ENCODE data around the gene ACTN2.

The ACTN2 gene

DNA sequence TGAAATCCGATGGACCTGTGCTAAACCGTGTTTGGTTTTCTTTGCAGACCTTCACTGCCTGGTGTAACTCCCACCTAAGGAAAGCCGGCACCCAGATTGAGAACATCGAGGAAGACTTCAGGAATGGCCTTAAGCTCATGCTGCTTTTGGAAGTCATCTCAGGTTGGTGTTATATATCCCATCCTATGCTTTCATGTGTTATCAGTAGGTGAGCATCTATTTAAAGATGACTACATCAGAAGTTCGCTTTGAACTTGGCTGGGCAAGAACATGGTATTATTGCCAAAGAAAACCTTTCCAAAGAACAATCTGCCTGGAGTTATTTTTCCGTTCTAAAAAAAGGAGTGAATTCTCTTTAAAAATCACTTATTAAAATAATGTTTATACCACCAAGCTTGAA is 31.5 kb downstream of the ACTN2 start:
- Histone ChIP-seq H3K36me3 (ENCODE audit: control insufficient read depth, insufficient read depth, low read length) (peaks cover 2% of the 10 kb centered on the region), H3K4me1 (ENCODE audit: control insufficient read depth, insufficient read depth, low read length, poor library complexity, severe bottlenecking) (no peaks in the 10 kb centered on the region), H3K27ac (ENCODE audit: low read depth, low read length, severe bottlenecking) (no peak overlapping the region), H3K9me3 (ENCODE audit: control insufficient read depth, low read length) (peaks cover 3% of the 10 kb centered on the region), H3K4me3 (ENCODE audit: extremely low read depth, insufficient read depth, low read length, poor library complexity, severe bottlenecking) (no peak overlapping the region)
- 88 to 93% methylated on average over 3 to 4 of the region's 6 CpGs for WGBS, 2 experiments (ENCODE audit: insufficient coverage in 2 of 2)

DNA sequence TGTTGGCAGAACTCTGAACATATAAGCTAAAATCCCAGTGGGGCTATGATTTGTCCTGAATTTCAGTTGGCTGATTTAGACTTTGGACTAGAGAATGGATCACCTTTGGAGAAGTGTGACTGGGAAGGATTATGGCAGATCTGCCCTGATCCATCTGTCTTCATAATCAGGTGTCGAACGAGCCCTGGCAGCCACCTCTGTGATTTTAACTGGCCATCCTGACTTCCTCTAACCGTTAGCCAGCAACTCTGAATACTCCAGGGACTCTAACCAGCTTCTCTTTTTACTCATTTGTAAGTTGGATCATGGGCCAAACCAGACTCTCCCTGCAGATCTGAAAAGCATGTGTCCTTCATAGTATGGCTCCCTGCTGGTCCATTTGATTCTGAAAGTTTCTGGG is 32.0 kb downstream of the ACTN2 start:
- H3K36me3 ChIP-seq (ENCODE audit: control insufficient read depth, insufficient read depth, low read length) = peaks cover 5% of the 10 kb centered on the region
- H3K4me3 ChIP-seq (ENCODE audit: extremely low read depth, insufficient read depth, low read length, poor library complexity, severe bottlenecking) = no peak overlapping the region
- no peaks in the 10 kb centered on the region for H3K4me1 ChIP-seq (ENCODE audit: control insufficient read depth, insufficient read depth, low read length, poor library complexity, severe bottlenecking)
- H3K27ac ChIP-seq (ENCODE audit: low read depth, low read length, severe bottlenecking) = no peak overlapping the region
- 95 to 97% methylated on average over 3 of the region's 3 CpGs for WGBS, 2 experiments (ENCODE audit: insufficient coverage in 2 of 2)
- H3K9me3 ChIP-seq (ENCODE audit: control insufficient read depth, low read length) = peaks cover under 1% of the 10 kb centered on the region

DNA sequence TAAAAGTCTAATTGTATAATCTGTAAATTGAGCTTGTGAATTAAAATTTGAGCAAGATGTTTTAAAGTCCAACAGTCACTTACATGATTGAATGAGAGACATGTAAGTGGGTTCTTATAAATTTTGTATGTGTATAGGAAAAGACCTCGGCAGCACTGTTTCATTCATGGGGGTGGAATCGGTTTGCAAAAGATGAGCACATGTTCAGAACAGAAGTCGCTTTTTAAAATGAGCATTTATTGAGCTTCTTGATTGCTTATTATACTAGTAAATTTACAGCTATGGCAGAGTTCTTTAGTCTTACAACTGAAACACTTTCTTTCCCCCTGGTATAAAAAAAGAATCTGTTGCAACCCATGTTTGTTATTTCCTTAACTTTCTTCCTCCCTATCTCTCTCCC is 33.9 kb downstream of the ACTN2 start:
- 39% methylated on average over 2 of the region's 3 CpGs; no CpG with 5 or more reads in 1 of the 2 experiments for WGBS, 2 experiments (ENCODE audit: insufficient coverage in 2 of 2)
- no peak overlapping the region for H3K4me3 ChIP-seq (ENCODE audit: extremely low read depth, insufficient read depth, low read length, poor library complexity, severe bottlenecking)
- no peaks in the 10 kb centered on the region for H3K4me1 ChIP-seq (ENCODE audit: control insufficient read depth, insufficient read depth, low read length, poor library complexity, severe bottlenecking)
- no peaks in the 10 kb centered on the region for H3K9me3 ChIP-seq (ENCODE audit: control insufficient read depth, low read length)
- H3K27ac ChIP-seq (ENCODE audit: low read depth, low read length, severe bottlenecking) = no peak overlapping the region
- peaks cover 5% of the 10 kb centered on the region for H3K36me3 ChIP-seq (ENCODE audit: control insufficient read depth, insufficient read depth, low read length)

DNA sequence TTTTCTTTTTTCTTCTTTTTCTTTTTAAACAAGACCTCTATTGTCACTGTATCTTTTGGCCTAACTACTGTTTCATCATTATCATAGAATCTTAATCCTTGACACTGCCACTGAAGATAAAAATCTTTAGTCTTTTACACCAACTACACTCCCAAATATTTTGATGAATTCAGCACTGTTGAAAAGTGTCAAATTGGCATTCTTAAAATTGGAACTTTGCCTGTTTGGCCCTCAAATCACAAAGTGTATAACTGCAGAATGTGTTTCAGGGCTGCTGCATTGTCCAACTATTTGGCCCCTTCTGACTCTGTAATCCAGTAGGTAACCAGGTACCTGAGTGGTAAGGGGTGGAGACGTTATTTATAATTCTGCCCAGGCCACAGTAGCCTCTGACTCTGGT is 34.3 kb downstream of the ACTN2 start:
- Histone ChIP-seq H3K36me3 (ENCODE audit: control insufficient read depth, insufficient read depth, low read length) (peaks cover 5% of the 10 kb centered on the region), H3K27ac (ENCODE audit: low read depth, low read length, severe bottlenecking) (no peak overlapping the region), H3K4me1 (ENCODE audit: control insufficient read depth, insufficient read depth, low read length, poor library complexity, severe bottlenecking) (no peaks in the 10 kb centered on the region), H3K4me3 (ENCODE audit: extremely low read depth, insufficient read depth, low read length, poor library complexity, severe bottlenecking) (no peak overlapping the region), H3K9me3 (ENCODE audit: control insufficient read depth, low read length) (no peaks in the 10 kb centered on the region)
- WGBS, 2 experiments (ENCODE audit: insufficient coverage in 2 of 2) = no CpG with 5 or more reads among the region's 1 CpG

DNA sequence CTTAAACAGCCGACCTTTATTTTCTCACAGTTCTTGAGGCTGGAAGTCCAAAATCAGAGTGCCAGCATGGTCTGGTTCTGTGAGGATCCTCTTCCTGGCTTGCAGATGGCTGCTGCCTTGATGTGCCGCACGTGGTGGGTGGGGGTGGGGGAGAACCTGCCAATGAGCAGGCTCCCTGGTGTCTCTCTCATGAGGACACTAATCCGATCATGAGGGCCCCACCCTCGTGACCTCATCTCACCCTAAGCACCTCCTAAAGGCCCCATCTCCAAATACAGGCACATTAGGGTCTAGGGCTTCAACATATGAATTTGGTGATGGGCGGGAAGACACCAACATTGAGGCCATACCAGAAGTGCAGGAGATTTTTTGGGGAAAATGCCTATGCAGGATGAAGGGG is 37.8 kb downstream of the ACTN2 start:
- no peaks in the 10 kb centered on the region for H3K4me1 ChIP-seq (ENCODE audit: control insufficient read depth, insufficient read depth, low read length, poor library complexity, severe bottlenecking)
- no peak overlapping the region for H3K27ac ChIP-seq (ENCODE audit: low read depth, low read length, severe bottlenecking)
- H3K4me3 ChIP-seq (ENCODE audit: extremely low read depth, insufficient read depth, low read length, poor library complexity, severe bottlenecking) = no peak overlapping the region
- H3K36me3 ChIP-seq (ENCODE audit: control insufficient read depth, insufficient read depth, low read length) = peaks cover 5% of the 10 kb centered on the region
- no peaks in the 10 kb centered on the region for H3K9me3 ChIP-seq (ENCODE audit: control insufficient read depth, low read length)
- 94% methylated on average over 3 of the region's 6 CpGs; no CpG with 5 or more reads in 1 of the 2 experiments for WGBS, 2 experiments (ENCODE audit: insufficient coverage in 2 of 2)

DNA sequence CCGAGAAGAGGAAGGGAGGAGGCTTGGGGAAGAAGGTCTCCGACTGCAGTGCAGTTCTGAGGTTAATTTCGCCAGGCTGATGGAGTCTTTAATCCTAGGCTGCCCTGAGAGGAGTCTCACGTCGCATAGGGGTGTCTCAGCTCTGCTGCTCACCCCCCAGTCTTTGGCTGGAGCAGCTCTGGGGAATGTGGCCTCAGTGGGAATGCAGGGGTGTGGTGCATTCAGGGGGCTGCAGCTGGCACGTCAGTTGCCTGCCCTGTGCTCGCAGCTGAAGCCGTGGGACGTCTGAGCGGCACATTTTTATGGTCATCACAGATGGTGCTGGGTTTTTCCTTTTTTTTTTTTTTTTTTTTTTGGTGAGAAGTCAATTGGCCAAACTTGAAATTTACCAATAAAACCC is 38.2 kb downstream of the ACTN2 start:
- WGBS, 2 experiments (ENCODE audit: insufficient coverage in 2 of 2) = 88 to 93% methylated on average over 4 to 6 of the region's 10 CpGs
- Histone ChIP-seq H3K9me3 (ENCODE audit: control insufficient read depth, low read length) (no peaks in the 10 kb centered on the region), H3K4me3 (ENCODE audit: extremely low read depth, insufficient read depth, low read length, poor library complexity, severe bottlenecking) (no peak overlapping the region), H3K27ac (ENCODE audit: low read depth, low read length, severe bottlenecking) (no peak overlapping the region), H3K4me1 (ENCODE audit: control insufficient read depth, insufficient read depth, low read length, poor library complexity, severe bottlenecking) (no peaks in the 10 kb centered on the region), H3K36me3 (ENCODE audit: control insufficient read depth, insufficient read depth, low read length) (peaks cover 5% of the 10 kb centered on the region)

DNA sequence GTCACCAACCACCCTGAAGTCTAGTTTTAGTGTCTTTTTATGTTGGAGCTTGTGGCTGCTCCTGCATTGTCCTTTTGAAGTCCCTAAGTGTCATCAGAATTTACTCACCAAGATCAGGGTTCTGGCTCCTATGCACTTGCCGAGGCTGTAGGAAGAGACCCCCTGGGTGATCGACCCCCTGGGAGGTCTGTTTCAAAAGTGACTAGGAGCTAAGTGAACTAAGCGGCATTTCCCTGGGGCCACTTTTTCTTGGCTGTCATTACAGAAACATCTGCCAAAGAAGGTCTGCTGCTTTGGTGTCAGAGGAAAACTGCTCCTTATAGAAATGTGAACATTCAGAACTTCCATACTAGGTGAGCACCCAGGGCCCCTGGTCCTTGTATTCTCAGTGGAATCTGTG is 39.4 kb downstream of the ACTN2 start:
- peaks cover 5% of the 10 kb centered on the region for H3K36me3 ChIP-seq (ENCODE audit: control insufficient read depth, insufficient read depth, low read length)
- 92 to 100% methylated on average over 3 of the region's 3 CpGs for WGBS, 2 experiments (ENCODE audit: insufficient coverage in 2 of 2)
- H3K4me1 ChIP-seq (ENCODE audit: control insufficient read depth, insufficient read depth, low read length, poor library complexity, severe bottlenecking) = no peaks in the 10 kb centered on the region
- no peaks in the 10 kb centered on the region for H3K9me3 ChIP-seq (ENCODE audit: control insufficient read depth, low read length)
- H3K4me3 ChIP-seq (ENCODE audit: extremely low read depth, insufficient read depth, low read length, poor library complexity, severe bottlenecking) = no peak overlapping the region
- no peak overlapping the region for H3K27ac ChIP-seq (ENCODE audit: low read depth, low read length, severe bottlenecking)

DNA sequence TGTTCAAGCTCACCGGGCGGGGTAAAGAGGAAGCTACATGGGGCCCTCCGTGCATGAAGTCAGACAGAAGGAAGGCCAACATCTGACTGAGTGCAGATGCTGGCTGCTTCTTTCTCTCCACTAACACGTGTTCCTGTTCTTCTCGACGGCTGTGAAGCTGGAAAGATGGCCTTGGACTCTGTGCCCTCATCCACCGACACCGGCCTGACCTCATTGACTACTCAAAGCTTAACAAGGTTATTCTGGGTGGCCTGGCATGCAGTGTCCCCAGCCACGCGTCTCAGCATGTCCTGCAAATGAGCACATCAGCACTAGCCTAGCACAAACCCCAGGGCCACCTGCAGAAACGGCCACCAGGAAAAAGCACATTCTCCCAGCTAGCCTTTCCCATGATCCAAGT is 41.2 kb downstream of the ACTN2 start:
- H3K4me1 ChIP-seq (ENCODE audit: control insufficient read depth, insufficient read depth, low read length, poor library complexity, severe bottlenecking) = no peaks in the 10 kb centered on the region
- H3K36me3 ChIP-seq (ENCODE audit: control insufficient read depth, insufficient read depth, low read length) = peaks cover 3% of the 10 kb centered on the region
- WGBS, 2 experiments (ENCODE audit: insufficient coverage in 2 of 2) = 91 to 93% methylated on average over 11 of the region's 11 CpGs
- no peak overlapping the region for H3K4me3 ChIP-seq (ENCODE audit: extremely low read depth, insufficient read depth, low read length, poor library complexity, severe bottlenecking)
- no peak overlapping the region for H3K27ac ChIP-seq (ENCODE audit: low read depth, low read length, severe bottlenecking)
- no peaks in the 10 kb centered on the region for H3K9me3 ChIP-seq (ENCODE audit: control insufficient read depth, low read length)

DNA sequence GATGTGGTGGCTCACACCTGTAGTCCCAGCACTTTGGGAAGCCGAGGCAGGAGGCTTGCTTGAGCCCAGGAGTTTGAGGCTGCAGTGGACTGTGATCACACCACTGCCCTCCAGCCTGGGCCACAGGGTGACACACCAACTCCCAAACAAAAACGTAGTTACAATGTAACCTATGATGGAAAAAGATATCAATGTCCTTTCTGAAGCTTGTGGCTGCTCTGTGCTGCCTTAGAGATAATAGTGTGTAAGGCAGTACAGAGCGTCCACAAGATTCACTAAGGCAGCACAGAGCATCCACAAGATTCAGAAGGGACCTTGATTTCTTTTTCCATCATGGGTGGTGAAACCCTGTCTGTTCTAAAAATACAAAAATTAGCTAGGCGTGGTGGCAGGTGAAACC is 42.5 kb downstream of the ACTN2 start:
- Histone ChIP-seq H3K4me1 (ENCODE audit: control insufficient read depth, insufficient read depth, low read length, poor library complexity, severe bottlenecking) (no peaks in the 10 kb centered on the region), H3K9me3 (ENCODE audit: control insufficient read depth, low read length) (no peaks in the 10 kb centered on the region), H3K4me3 (ENCODE audit: extremely low read depth, insufficient read depth, low read length, poor library complexity, severe bottlenecking) (no peak overlapping the region), H3K36me3 (ENCODE audit: control insufficient read depth, insufficient read depth, low read length) (no peaks in the 10 kb centered on the region), H3K27ac (ENCODE audit: low read depth, low read length, severe bottlenecking) (no peak overlapping the region)
- WGBS, 2 experiments (ENCODE audit: insufficient coverage in 2 of 2) = 94 to 95% methylated on average over 3 to 4 of the region's 4 CpGs

DNA sequence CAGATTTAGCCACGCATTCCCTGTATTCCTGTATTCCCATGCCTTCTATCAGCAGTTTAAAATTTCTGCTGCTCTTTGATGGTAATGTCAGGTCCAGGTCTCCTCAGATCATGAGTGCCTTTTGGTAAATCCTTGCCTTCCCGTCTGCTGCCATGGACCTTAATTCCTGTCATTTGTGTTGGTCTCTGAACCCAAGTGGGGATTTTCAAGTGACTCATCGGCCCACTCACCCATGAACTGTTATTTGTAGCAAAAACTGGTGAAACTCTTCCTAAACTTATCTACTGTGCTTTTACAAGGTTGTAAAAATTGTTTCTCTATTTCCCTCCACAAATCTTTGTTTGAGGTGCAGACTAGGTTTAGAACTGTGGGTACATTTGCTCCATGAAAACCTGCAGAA is 47.4 kb downstream of the ACTN2 start:
- no peaks in the 10 kb centered on the region for H3K9me3 ChIP-seq (ENCODE audit: control insufficient read depth, low read length)
- 100% methylated on average over 2 of the region's 3 CpGs for WGBS, 2 experiments (ENCODE audit: insufficient coverage in 2 of 2)
- H3K4me1 ChIP-seq (ENCODE audit: control insufficient read depth, insufficient read depth, low read length, poor library complexity, severe bottlenecking) = peaks cover 7% of the 10 kb centered on the region
- peak overlapping the region; percentile 6 for H3K27ac ChIP-seq (ENCODE audit: low read depth, low read length, severe bottlenecking)
- H3K4me3 ChIP-seq (ENCODE audit: extremely low read depth, insufficient read depth, low read length, poor library complexity, severe bottlenecking) = no peak overlapping the region
- H3K36me3 ChIP-seq (ENCODE audit: control insufficient read depth, insufficient read depth, low read length) = peaks cover 14% of the 10 kb centered on the region

DNA sequence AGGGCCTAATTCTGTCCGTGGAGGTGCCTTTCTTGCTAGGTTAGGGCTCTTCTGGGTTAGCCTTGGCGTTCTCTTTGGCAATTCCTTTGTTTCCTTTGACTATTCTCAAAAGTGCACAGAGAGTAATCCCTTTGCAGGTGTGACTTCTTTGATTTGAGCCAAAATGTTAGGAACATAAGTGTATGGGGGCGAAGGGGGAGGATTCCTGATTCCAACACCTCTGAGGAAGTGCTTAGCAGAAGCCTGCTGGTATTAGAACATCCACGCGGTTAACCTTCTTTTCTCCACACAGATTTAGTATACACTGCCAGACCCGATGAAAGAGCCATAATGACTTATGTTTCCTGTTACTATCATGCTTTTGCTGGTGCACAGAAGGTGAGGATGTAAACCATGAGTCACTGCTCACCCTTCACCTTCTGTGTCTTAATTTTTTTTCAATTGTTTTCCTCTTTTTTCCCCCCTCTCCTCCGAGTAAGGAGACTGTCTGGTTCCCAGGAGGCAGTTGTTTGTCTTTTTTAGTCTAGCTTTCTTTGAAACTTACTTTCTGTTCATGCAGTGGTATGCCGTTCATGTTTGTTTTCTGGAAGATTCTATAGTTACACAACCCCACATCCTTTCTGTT is 48.0 kb downstream of the ACTN2 start:
- H3K36me3 ChIP-seq (ENCODE audit: control insufficient read depth, insufficient read depth, low read length) = peaks cover 14% of the 10 kb centered on the region
- WGBS, 2 experiments (ENCODE audit: insufficient coverage in 2 of 2) = 88 to 90% methylated on average over 3 to 4 of the region's 8 CpGs
- no peak overlapping the region for H3K4me3 ChIP-seq (ENCODE audit: extremely low read depth, insufficient read depth, low read length, poor library complexity, severe bottlenecking)
- peak overlapping the region; percentile 6 for H3K27ac ChIP-seq (ENCODE audit: low read depth, low read length, severe bottlenecking)
- peaks cover 7% of the 10 kb centered on the region for H3K4me1 ChIP-seq (ENCODE audit: control insufficient read depth, insufficient read depth, low read length, poor library complexity, severe bottlenecking)
- no peaks in the 10 kb centered on the region for H3K9me3 ChIP-seq (ENCODE audit: control insufficient read depth, low read length)

Data from mesodermal cell (in vitro differentiated cells).